ENCODE data around the gene SLC5A1. TPM values are rescaled to one million over a fixed set of nuclear protein-coding genes. Genes with fewer than 3 reads are reported as not detected.
"Not testable (repeated sequence)": the region's sequence is repeated elsewhere in the genome, so short reads cannot be mapped to it uniquely, and the experiment has no call there.

The SLC5A1 gene
- total RNA-seq, 2 experiments from 2014 or later = not detected

GRCh38 chr22:32160411-32160810 is 117.3 kb downstream of the SLC5A1 start:
- H3K36me3 Mint-ChIP-seq (ENCODE audit: low read depth); H3K27ac Mint-ChIP-seq; H3K4me3 Mint-ChIP-seq; POLR2A ChIA-PET; ATAC-seq; DNase-seq; H3K4me1 Mint-ChIP-seq (ENCODE audit: low read depth); H3K9me3 Mint-ChIP-seq (ENCODE audit: insufficient read depth); CTCF ChIA-PET: not testable (repeated sequence)
- peaks cover 18% of the 10 kb centered on the region for H3K27me3 Mint-ChIP-seq (ENCODE audit: low read depth)

Other genes with a start within 250 kb of the SLC5A1 start
- 100 to 1,000 TPM; 248 to 251 TPM for gene YWHAH, start 98.7 kb upstream of the SLC5A1 start, total RNA-seq
- gene C22orf42, start 116.0 kb downstream of the SLC5A1 start, total RNA-seq = not detected
- not detected for gene RFPL2, start 161.8 kb downstream of the SLC5A1 start, total RNA-seq
- gene SLC5A4, start 212.1 kb downstream of the SLC5A1 start, total RNA-seq = not detected